Heart right ventricle (tissue), 16 donors: ENCODE data around the gene CHRNA4. TPM values are rescaled to one million over a fixed set of nuclear protein-coding genes. Genes with fewer than 3 reads are reported as not detected.
A peak's percentile ranks its signal among the peaks of the same experiment; 100 is the strongest.

Experiments used
- ATAC-seq, 8 donors: fragments of 200-7000 bp; cut with Tn5 transposase; one replicate each; pipeline ENCODE4 v1.9.1; 2020; ENCODE audit warnings: mild to moderate bottlenecking in 8 of 8, moderate library complexity in 8 of 8, moderate number of reproducible peaks in 1 of 8
- DNase-seq, 2 donors: peaks; one replicate each; pipeline ENCODE4 v3.0.0-alpha.2; 2020
- H3K27ac ChIP-seq, 10 donors: fragments of 200-600 bp; sonication (generic) in 2 of 10; one replicate each; pipeline versions ENCODE4 v1.5.0 to v1.8.0; 2020 to 2022; ENCODE audit warnings: mild to moderate bottlenecking in 3 of 10
- H3K27me3 ChIP-seq, 7 donors: fragments of 200-600 bp; one replicate each; pipeline ENCODE4 v1.8.0; 2021 to 2022; ENCODE audit warnings: mild to moderate bottlenecking in 2 of 7
- H3K36me3 ChIP-seq, 9 donors: fragments of 200-600 bp; sonication (generic) in 1 of 9; one replicate each; pipeline versions ENCODE4 v1.5.0 to v1.8.0; 2020 to 2022; ENCODE audit warnings: mild to moderate bottlenecking in 2 of 9
- H3K4me1 ChIP-seq, 9 donors: fragments of 200-600 bp; sonication (generic) in 1 of 9; one replicate each; pipeline versions ENCODE4 v1.5.0 to v1.8.0; 2020 to 2022; ENCODE audit warnings: mild to moderate bottlenecking in 4 of 9
- H3K4me3 ChIP-seq, 10 donors: fragments of 200-600 bp; sonication (generic) in 2 of 10; one replicate each; pipeline versions ENCODE4 v1.5.0 to v1.8.0; 2020 to 2022; ENCODE audit warnings: mild to moderate bottlenecking in 7 of 10, moderate library complexity in 2 of 10
- H3K9me3 ChIP-seq, 11 donors: fragments of 200-600 bp in 10 of 11; sonication (generic) in 2 of 11; one replicate each; pipeline versions ENCODE4 v1.5.0 to v1.8.0; 2013 to 2022; ENCODE audit warnings: mild to moderate bottlenecking in 2 of 11, control low read depth in 1 of 11, moderate library complexity in 1 of 11
- WGBS, 2 donors: extraction: QIAGEN DNeasy Blood & Tissue Kit; methylation state at CpG; one replicate each; pipeline ENCODE4 v1.1.7; 2013; ENCODE audit warnings: inconsistent platforms in 1 of 2; 5-methylcytosine and 5-hydroxymethylcytosine counted together
- intact Hi-C, 10 donors: fragments of 100-400 bp; cut with DNase I; formaldehyde crosslinking; loops; one replicate each; pipeline versions ENCODE4 v1.11.1 to v1.14.2; 2022
- polyA plus RNA-seq, 2 donors: library from polyadenylated mRNA; stranded (reverse); fragments of 200-250 nt; gene quantifications; one replicate each; pipeline ENCODE4 v1.2.3, GENCODE V29; 2013
- total RNA-seq, 10 donors: library from RNA; stranded (reverse); fragmentation: NEBNext Ultra II Directional in 3 of 10; extraction: Animal tissue kit (Norgen Biotek cat#: 25700) in 3 of 10; gene quantifications; one replicate each; pipeline versions ENCODE4 v1.2.1 to v1.2.4, GENCODE V29; 2021 to 2023
- TF ChIP-seq, protein P1 (sequence below), 9 donors: fragments of 200-600 bp; sonication (generic) in 2 of 9; IDR thresholded peaks; one replicate each; pipeline versions ENCODE4 v1.5.0 to v1.8.0; 2021 to 2022; ENCODE audit warnings: antibody characterized with exemption in 9 of 9, mild to moderate bottlenecking in 5 of 9, moderate library complexity in 1 of 9
- donor health status: Arrhythmogenic right ventricular cardiomyopathy.
- donor health status: ischemic (EF 13 %, LVEDD 7.1; RV severe dilation, severe dysfunction).
- donor health status: healthy with polysubstance abuse.
- donor health status: DM: no; HTN: yes; CAD: no.
- donor health status: DM: no; HTN: no; CAD: no.
- donor health status: ischemic (EF 25% LVEDD 6.9; RV normal size, moderate dysfunction).
- donor health status: ischemic (EF 25% LVEDD 5.7; RV mildly dilated, moderate dysfunction).
- donor health status: healthy.
- donor health status: DM: yes; HTN: yes; CAD: no.
- donor health status: Ischemic cardiomyopathy.
- donor health status: ischemic (EF 35%, LVEDD 5.7; RV mildly dilated, moderate dysfunction).
- donor health status: nonischemic (EF 11% LVEDD 7.7; RV severe dilation, severe dysfunction).
- donor health status: DM: yes; HTN: yes; CAD: no.
- donor health status: PGD.
- donor health status: ischemic (EF 29% LVEDD 5.4; RV normal size, mild dysfunction).
- donor health status: nonischemic (EF 23%, LVEDD 6.1; RV moderate dilation, normal function).

CHRNA4 gene
- total and polyA plus RNA-seq, 12 donors: 0.06 to 1.5 (median 0.90) TPM; not detected in 4

DNA sequence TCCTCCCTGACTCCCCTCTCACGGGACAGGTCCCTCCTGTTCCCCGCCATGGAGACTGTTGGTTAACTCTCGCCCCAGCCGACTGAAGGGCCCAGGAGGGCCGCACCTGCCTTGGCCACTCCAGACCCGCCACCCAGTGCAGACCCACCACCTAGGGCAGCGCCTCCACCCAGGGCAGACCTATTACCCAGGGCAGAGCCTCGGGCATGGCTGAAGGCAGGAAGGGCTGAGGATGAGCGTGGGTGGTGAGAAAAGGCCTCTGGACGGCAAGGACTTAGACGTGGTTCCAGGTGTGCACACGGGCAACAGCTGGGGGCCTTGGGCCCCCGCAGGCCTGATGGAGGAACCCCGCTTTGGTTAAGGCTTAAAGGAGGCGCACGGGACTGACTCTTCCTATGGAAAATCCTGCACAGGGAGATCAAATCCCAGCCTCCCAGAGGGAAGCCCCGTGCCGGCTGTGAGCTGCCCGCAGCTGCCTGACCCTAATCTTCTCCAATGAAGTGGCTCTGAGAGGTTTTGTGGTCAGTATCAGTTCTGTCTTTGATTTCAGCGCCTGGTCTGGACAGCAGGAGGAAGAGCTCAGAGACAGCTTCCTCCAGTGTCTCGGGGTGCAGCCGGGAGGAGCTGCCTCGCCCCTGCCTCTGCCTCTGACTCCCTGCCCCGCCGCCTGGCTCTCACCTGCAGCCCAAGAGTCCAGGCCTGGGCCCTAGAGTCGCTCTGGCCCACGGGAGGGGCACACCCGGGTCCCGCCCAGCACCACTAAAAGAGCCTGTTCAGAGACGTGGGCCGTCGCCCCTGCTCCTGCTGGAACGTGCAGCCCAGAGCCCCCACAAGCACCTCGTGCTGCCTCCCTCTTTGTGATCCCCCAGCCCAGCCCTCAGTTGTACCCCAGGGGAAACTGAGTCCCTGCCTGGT, 12.1 kb upstream of the CHRNA4 start:
- Histone ChIP-seq H3K9me3 (no peaks in the 10 kb centered on the region), H3K27me3 (peaks cover 7 to 68% (median 54%) of the 10 kb centered on the region in 7 donors), H3K27ac (no peak overlapping the region), H3K4me3 (no peak overlapping the region), H3K36me3 (no peaks in the 10 kb centered on the region), H3K4me1 (peaks cover 4 to 15% (median 10%) of the 10 kb centered on the region in 9 donors)
- 59 to 69% methylated on average over 31 to 34 of the region's 34 CpGs for WGBS, 2 donors
- TF ChIP-seq, protein P1, sequence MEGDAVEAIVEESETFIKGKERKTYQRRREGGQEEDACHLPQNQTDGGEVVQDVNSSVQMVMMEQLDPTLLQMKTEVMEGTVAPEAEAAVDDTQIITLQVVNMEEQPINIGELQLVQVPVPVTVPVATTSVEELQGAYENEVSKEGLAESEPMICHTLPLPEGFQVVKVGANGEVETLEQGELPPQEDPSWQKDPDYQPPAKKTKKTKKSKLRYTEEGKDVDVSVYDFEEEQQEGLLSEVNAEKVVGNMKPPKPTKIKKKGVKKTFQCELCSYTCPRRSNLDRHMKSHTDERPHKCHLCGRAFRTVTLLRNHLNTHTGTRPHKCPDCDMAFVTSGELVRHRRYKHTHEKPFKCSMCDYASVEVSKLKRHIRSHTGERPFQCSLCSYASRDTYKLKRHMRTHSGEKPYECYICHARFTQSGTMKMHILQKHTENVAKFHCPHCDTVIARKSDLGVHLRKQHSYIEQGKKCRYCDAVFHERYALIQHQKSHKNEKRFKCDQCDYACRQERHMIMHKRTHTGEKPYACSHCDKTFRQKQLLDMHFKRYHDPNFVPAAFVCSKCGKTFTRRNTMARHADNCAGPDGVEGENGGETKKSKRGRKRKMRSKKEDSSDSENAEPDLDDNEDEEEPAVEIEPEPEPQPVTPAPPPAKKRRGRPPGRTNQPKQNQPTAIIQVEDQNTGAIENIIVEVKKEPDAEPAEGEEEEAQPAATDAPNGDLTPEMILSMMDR (IDR thresholded peaks at IDR 0.05): no peak
- intact Hi-C loops: no loop called here
- ATAC-seq (no peak), DNase-seq (peak in 1 of 2 donors; percentile 2)

DNA sequence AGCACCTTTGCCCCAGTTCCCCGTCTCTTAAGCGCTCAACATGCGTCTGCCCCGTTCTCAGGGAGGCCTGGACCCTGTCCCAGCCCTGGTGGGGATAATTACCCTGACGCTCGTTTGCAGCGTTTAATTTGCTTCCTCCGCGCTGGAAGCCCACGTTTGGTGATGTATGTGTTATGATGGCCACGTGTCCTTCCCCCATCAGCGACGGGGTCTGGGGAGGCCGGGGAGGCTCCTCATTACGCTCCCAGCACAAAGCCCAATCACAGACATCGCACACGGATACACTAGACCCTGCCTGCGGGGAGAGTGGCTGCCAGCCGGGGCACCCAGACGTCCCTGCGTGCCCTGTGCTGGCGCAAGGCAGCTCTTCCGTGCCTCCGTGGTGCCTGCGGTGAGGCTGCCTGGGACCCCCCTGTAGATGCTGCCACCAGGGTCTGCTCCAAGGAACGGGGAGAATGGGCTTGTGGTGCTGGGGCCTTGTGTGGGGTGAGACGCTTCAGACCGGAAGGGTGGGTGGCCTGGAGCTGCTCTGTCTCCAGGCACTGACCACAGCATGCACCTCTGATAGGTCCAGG, 10.2 kb upstream of the CHRNA4 start:
- no peaks in the 10 kb centered on the region for H3K9me3 ChIP-seq
- DNase-seq (no peak), ATAC-seq (no peak)
- H3K4me3 ChIP-seq: no peak overlapping the region
- peaks cover 4 to 15% (median 10%) of the 10 kb centered on the region in 9 donors for H3K4me1 ChIP-seq
- no peak overlapping the region for H3K27ac ChIP-seq
- no peaks in the 10 kb centered on the region for H3K36me3 ChIP-seq
- intact Hi-C loops: no loop called here
- 69 to 74% methylated on average over 28 of the region's 28 CpGs for WGBS, 2 donors
- H3K27me3 ChIP-seq: peaks cover 7 to 50% (median 36%) of the 10 kb centered on the region in 7 donors
- TF ChIP-seq, protein P1 (IDR thresholded peaks at IDR 0.05): no peak

DNA sequence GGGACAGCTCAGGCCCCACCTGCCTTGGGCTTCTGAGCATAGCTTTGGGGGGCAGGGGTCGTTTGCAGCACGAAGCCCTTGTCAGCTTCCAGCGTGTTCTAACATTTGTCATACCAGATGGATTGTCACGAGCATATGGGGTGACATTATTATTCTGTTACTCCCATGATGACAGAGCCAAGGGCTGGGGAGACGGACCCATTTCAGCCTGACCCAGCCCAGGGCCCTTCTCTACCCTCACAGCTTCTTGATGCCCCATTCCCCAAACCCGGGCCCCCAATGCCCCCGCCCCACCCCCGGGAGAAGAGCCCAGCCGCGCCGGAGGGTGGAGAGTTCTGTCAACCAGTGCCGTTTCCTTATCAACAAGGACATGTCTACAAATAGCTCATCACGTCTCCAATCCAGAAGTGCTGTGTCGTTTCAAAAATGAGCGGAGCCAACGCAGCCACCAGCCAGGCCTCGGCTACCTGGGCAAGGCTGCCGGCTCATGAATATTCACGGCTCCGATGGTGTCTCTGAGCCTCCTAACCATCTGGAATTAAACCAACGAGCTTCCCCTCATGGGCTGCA, 9.6 kb upstream of the CHRNA4 start:
- Histone ChIP-seq H3K9me3 (no peaks in the 10 kb centered on the region), H3K27me3 (peaks cover 7 to 47% (median 32%) of the 10 kb centered on the region in 7 donors), H3K36me3 (no peaks in the 10 kb centered on the region), H3K27ac (no peak overlapping the region), H3K4me3 (no peak overlapping the region), H3K4me1 (peaks cover 4 to 15% (median 10%) of the 10 kb centered on the region in 9 donors)
- intact Hi-C loops: no loop called here
- peak; percentile 49 to 87 (median 74) for ATAC-seq
- DNase-seq: peak in 1 of 2 donors; percentile 35
- WGBS, 2 donors: 12 to 20% methylated on average over 21 of the region's 21 CpGs
- TF ChIP-seq, protein P1 (IDR thresholded peaks at IDR 0.05): no peak
